Esophagus muscularis mucosa (tissue), 4 donors: ENCODE data around the gene HERC4. TPM values are rescaled to one million over a fixed set of nuclear protein-coding genes. Genes with fewer than 3 reads are reported as not detected.

Experiments used
- DNase-seq: peaks from one replicate; pipeline ENCODE4 v3.0.0-alpha.2; 2017; ENCODE audit errors: extremely low spot score
- H3K27ac ChIP-seq, 4 donors: fragments of 200-600 bp; sonication (generic); replicated peaks in 1 of 4; 1 replicate in 3 of 4; 2 replicates in 1 of 4; pipeline ENCODE4 v1.5.1; 2016 to 2019; ENCODE audit warnings: mild to moderate bottlenecking in 1 of 4
- H3K27me3 ChIP-seq, 4 donors: fragments of 200-600 bp; sonication (generic); one replicate each; pipeline versions ENCODE4 v1.5.1 to v1.6.0; 2016 to 2019
- H3K36me3 ChIP-seq, 4 donors: fragments of 200-600 bp; sonication (generic); one replicate each; pipeline ENCODE4 v1.5.1; 2016 to 2019
- H3K4me1 ChIP-seq, 4 donors: fragments of 200-600 bp; sonication (generic); one replicate each; pipeline ENCODE4 v1.5.1; 2016 to 2019
- H3K4me3 ChIP-seq, 4 donors: fragments of 200-600 bp; sonication (generic); 1 replicate in 2 of 4; 2 replicates in 2 of 4; pipeline ENCODE4 v1.5.1; 2016 to 2019; ENCODE audit warnings: mild to moderate bottlenecking in 4 of 4, moderate library complexity in 1 of 4
- H3K9me3 ChIP-seq, 4 donors: fragments of 200-600 bp; sonication (generic); 1 replicate in 3 of 4; 2 replicates in 1 of 4; pipeline ENCODE4 v1.5.1; 2016 to 2019
- CTCF ChIP-seq, 3 experiments: fragments of 200-600 bp in 2 of 3; fragments of 450-650 bp in 1 of 3; sonication (generic) in 2 of 3; IDR thresholded peaks; one replicate each; pipeline ENCODE4 v1.5.1; 2017 to 2019; ENCODE audit warnings: antibody characterized with exemption in 3 of 3, mild to moderate bottlenecking in 2 of 3, moderate library complexity in 1 of 3
- EP300 ChIP-seq: sonication (generic); formaldehyde crosslinking; IDR thresholded peaks from one replicate; pipeline ENCODE4 v1.6.1; 2017; ENCODE audit warnings: antibody characterized with exemption
- POLR2A ChIP-seq: fragments of 450-650 bp; IDR thresholded peaks from one replicate; pipeline ENCODE4 v1.6.1; 2017; ENCODE audit warnings: antibody characterized with exemption, moderate library complexity, mild to moderate bottlenecking, low read depth
- POLR2AphosphoS5 ChIP-seq, 2 donors: sonication (generic); formaldehyde crosslinking; IDR thresholded peaks; one replicate each; pipeline ENCODE4 v1.6.1; 2017; ENCODE audit warnings: antibody characterized with exemption in 2 of 2
- WGBS: methylation state at CpG from one replicate; pipeline ENCODE4 v1.1.5; 2018; 5-methylcytosine and 5-hydroxymethylcytosine counted together
- intact Hi-C: fragments of 100-400 bp; cut with DNase I; formaldehyde crosslinking; loops from one replicate; pipeline ENCODE4 v1.15.1; 2023
- total RNA-seq, 4 donors: library from RNA; depleted of rRNA; stranded (reverse); fragments of >200 nt; gene quantifications; one replicate each; pipeline versions ENCODE4 v1.1.0 to v1.2.1, GENCODE V29; 2016

Gene HERC4
- total RNA-seq, 4 donors from 2014 or later, result 24.9 to 42.4 (median 30.1) TPM

GRCh38 chr10:68067508-68067907 is 7.6 kb downstream of the HERC4 start:
- Histone ChIP-seq H3K4me3 (no peak overlapping the region), H3K27ac (no peak overlapping the region), H3K27me3 (no peaks in the 10 kb centered on the region), H3K36me3 (peaks cover 0 to 23% (median 9%) of the 10 kb centered on the region in 4 donors), H3K4me1 (peaks cover 11 to 22% (median 18%) of the 10 kb centered on the region in 4 donors), H3K9me3 (no peaks in the 10 kb centered on the region)
- intact Hi-C loops, result no loop called here
- TF ChIP-seq POLR2AphosphoS5 (IDR thresholded peaks at IDR 0.05) (no peak), CTCF (IDR thresholded peaks at IDR 0.05) (no peak), EP300 (no peak), POLR2A (no peak)
- WGBS, result 74% methylated on average over 3 of the region's 3 CpGs
- DNase-seq, result no peak

GRCh38 chr10:68067029-68067428 is 8.1 kb downstream of the HERC4 start:
- H3K4me3 ChIP-seq, result no peak overlapping the region
- peaks cover 0 to 23% (median 9%) of the 10 kb centered on the region in 4 donors for H3K36me3 ChIP-seq
- intact Hi-C loops, result no loop called here
- H3K27ac ChIP-seq, result no peak overlapping the region
- no peak for DNase-seq
- H3K27me3 ChIP-seq, result no peaks in the 10 kb centered on the region
- TF ChIP-seq POLR2AphosphoS5 (IDR thresholded peaks at IDR 0.05), result no peak
- TF ChIP-seq CTCF (IDR thresholded peaks at IDR 0.05), result no peak
- no peak for TF ChIP-seq EP300
- no peak for TF ChIP-seq POLR2A
- 60% methylated on average over 4 of the region's 4 CpGs for WGBS
- H3K4me1 ChIP-seq, result peaks cover 7 to 17% (median 14%) of the 10 kb centered on the region in 4 donors
- H3K9me3 ChIP-seq, result no peaks in the 10 kb centered on the region

GRCh38 chr10:68053553-68053952 is 21.5 kb downstream of the HERC4 start:
- no peak for TF ChIP-seq CTCF (IDR thresholded peaks at IDR 0.05)
- TF ChIP-seq POLR2A, result no peak
- no peak for TF ChIP-seq POLR2AphosphoS5 (IDR thresholded peaks at IDR 0.05)
- TF ChIP-seq EP300, result no peak

GRCh38 chr10:68052463-68052862 is 22.6 kb downstream of the HERC4 start:
- DNase-seq, result no peak
- Histone ChIP-seq H3K27me3 (no peaks in the 10 kb centered on the region), H3K9me3 (no peaks in the 10 kb centered on the region), H3K36me3 (peaks cover 0 to 18% (median 8%) of the 10 kb centered on the region in 4 donors), H3K4me3 (no peak overlapping the region), H3K27ac (no peak overlapping the region), H3K4me1 (peaks cover 0 to 4% (median 0%) of the 10 kb centered on the region in 4 donors)
- WGBS, result 83% methylated on average over 2 of the region's 2 CpGs
- TF ChIP-seq POLR2A (no peak), CTCF (IDR thresholded peaks at IDR 0.05) (no peak), EP300 (no peak), POLR2AphosphoS5 (IDR thresholded peaks at IDR 0.05) (no peak)
- intact Hi-C loops, result no loop called here

More at GRCh38 chr10:68053553-68053952, 21.5 kb downstream of the HERC4 start:
- Histone ChIP-seq H3K27me3 (no peaks in the 10 kb centered on the region), H3K9me3 (no peaks in the 10 kb centered on the region), H3K27ac (no peak overlapping the region), H3K36me3 (peaks cover 0 to 28% (median 10%) of the 10 kb centered on the region in 4 donors), H3K4me1 (peaks cover 0 to 4% (median 0%) of the 10 kb centered on the region in 4 donors), H3K4me3 (no peak overlapping the region)
- no peak for DNase-seq
- intact Hi-C loops, result no loop called here
- WGBS, result 92% methylated on average over 3 of the region's 3 CpGs
